Liver (tissue), 3 donors: Measurements from ENCODE around the gene SEMA6D.

ENCODE experiments used
- EGR1 ChIP-seq, 2 donors: IDR thresholded peaks; 2 replicates each; pipeline ENCODE4 v1.6.1; 2016 to 2018; ENCODE audit warnings: antibody characterized with exemption in 2 of 2, low read depth in 2 of 2
- FOXA1 ChIP-seq: IDR thresholded peaks from 2 replicates; pipeline ENCODE4 v1.6.1; 2016; ENCODE audit warnings: antibody characterized with exemption
- JUND ChIP-seq, 2 donors: IDR thresholded peaks; 2 replicates each; pipeline ENCODE4 v1.6.1; 2016; ENCODE audit warnings: antibody characterized with exemption in 2 of 2
- RAD21 ChIP-seq, 2 donors: IDR thresholded peaks; 2 replicates each; pipeline ENCODE4 v1.6.1; 2016; ENCODE audit warnings: antibody characterized with exemption in 2 of 2, mild to moderate bottlenecking in 2 of 2
- TAF1 ChIP-seq: conservative IDR thresholded peaks from 2 replicates; pipeline ENCODE4 v1.6.1; 2016; ENCODE audit warnings: antibody characterized with exemption, mild to moderate bottlenecking
- TF ChIP-seq, protein P1 (sequence below): fragments of 150-350 bp; IDR thresholded peaks from 2 replicates; pipeline ENCODE4 v1.5.1; 2017; ENCODE audit warnings: improper control_type of control experiment, low read depth, low read length; ENCODE audit not compliant: missing input control
- TF ChIP-seq, protein P2 (sequence below): IDR thresholded peaks from 2 replicates; pipeline ENCODE4 v1.6.1; 2016; ENCODE audit warnings: antibody characterized with exemption
- TF ChIP-seq, protein P3 (sequence below): IDR thresholded peaks from 2 replicates; pipeline ENCODE4 v1.6.1; 2016; ENCODE audit warnings: antibody characterized with exemption
- TF ChIP-seq, protein P4 (sequence below): IDR thresholded peaks from 2 replicates; pipeline ENCODE4 v1.6.1; 2016; ENCODE audit warnings: antibody characterized with exemption, mild to moderate bottlenecking
- donor health status: healthy.
- donor health status: healthy.

DNA sequence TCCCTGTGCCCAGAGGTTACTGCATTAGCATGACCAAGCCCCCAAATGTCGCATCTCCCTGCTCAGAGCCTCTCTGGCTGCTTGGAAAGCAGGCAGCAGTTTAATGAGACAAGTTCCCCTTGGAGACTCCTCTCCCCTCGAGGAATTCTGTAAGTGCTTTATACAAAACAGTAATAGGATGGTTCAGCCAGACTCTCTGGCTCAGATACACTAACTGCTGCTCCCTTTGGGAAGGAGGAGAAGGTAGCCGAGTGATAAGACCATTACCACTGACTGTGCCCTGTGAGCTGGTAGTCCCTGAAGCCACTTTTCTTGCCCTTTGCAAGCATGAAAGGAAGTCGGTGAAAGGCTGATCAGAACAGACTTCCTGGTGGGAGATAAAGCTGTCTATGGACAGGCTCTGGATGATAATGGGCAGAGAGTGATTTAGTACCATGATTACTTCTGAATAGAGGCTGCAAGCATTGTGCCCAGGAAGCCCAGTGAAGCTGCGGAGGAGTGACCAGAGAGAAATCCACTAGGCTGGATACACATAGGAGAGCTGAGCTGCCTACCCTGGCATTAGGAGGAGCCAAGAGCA, 100.8 kb downstream of the SEMA6D start:
- TF ChIP-seq, protein P1, sequence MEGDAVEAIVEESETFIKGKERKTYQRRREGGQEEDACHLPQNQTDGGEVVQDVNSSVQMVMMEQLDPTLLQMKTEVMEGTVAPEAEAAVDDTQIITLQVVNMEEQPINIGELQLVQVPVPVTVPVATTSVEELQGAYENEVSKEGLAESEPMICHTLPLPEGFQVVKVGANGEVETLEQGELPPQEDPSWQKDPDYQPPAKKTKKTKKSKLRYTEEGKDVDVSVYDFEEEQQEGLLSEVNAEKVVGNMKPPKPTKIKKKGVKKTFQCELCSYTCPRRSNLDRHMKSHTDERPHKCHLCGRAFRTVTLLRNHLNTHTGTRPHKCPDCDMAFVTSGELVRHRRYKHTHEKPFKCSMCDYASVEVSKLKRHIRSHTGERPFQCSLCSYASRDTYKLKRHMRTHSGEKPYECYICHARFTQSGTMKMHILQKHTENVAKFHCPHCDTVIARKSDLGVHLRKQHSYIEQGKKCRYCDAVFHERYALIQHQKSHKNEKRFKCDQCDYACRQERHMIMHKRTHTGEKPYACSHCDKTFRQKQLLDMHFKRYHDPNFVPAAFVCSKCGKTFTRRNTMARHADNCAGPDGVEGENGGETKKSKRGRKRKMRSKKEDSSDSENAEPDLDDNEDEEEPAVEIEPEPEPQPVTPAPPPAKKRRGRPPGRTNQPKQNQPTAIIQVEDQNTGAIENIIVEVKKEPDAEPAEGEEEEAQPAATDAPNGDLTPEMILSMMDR = no peak
- TF ChIP-seq, protein P2, sequence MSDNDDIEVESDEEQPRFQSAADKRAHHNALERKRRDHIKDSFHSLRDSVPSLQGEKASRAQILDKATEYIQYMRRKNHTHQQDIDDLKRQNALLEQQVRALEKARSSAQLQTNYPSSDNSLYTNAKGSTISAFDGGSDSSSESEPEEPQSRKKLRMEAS = no peak
- TF ChIP-seq EGR1 (IDR thresholded peaks at IDR 0.05; ENCODE audit: low read depth in 2 of 2) (no peak), JUND (IDR thresholded peaks at IDR 0.05) (no peak), TAF1 (no peak), RAD21 (IDR thresholded peaks at IDR 0.05) (no peak), FOXA1 (no peak)
- TF ChIP-seq, protein P3, sequence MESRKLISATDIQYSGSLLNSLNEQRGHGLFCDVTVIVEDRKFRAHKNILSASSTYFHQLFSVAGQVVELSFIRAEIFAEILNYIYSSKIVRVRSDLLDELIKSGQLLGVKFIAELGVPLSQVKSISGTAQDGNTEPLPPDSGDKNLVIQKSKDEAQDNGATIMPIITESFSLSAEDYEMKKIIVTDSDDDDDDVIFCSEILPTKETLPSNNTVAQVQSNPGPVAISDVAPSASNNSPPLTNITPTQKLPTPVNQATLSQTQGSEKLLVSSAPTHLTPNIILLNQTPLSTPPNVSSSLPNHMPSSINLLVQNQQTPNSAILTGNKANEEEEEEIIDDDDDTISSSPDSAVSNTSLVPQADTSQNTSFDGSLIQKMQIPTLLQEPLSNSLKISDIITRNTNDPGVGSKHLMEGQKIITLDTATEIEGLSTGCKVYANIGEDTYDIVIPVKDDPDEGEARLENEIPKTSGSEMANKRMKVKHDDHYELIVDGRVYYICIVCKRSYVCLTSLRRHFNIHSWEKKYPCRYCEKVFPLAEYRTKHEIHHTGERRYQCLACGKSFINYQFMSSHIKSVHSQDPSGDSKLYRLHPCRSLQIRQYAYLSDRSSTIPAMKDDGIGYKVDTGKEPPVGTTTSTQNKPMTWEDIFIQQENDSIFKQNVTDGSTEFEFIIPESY = no peak
- TF ChIP-seq, protein P4, sequence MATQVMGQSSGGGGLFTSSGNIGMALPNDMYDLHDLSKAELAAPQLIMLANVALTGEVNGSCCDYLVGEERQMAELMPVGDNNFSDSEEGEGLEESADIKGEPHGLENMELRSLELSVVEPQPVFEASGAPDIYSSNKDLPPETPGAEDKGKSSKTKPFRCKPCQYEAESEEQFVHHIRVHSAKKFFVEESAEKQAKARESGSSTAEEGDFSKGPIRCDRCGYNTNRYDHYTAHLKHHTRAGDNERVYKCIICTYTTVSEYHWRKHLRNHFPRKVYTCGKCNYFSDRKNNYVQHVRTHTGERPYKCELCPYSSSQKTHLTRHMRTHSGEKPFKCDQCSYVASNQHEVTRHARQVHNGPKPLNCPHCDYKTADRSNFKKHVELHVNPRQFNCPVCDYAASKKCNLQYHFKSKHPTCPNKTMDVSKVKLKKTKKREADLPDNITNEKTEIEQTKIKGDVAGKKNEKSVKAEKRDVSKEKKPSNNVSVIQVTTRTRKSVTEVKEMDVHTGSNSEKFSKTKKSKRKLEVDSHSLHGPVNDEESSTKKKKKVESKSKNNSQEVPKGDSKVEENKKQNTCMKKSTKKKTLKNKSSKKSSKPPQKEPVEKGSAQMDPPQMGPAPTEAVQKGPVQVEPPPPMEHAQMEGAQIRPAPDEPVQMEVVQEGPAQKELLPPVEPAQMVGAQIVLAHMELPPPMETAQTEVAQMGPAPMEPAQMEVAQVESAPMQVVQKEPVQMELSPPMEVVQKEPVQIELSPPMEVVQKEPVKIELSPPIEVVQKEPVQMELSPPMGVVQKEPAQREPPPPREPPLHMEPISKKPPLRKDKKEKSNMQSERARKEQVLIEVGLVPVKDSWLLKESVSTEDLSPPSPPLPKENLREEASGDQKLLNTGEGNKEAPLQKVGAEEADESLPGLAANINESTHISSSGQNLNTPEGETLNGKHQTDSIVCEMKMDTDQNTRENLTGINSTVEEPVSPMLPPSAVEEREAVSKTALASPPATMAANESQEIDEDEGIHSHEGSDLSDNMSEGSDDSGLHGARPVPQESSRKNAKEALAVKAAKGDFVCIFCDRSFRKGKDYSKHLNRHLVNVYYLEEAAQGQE = no peak
